ENCODE measurements around the gene TMEM92.
"Not testable (repeated sequence)": the region's sequence is repeated elsewhere in the genome, so short reads cannot be mapped to it uniquely, and the experiment has no call there.

TMEM92 gene

DNA sequence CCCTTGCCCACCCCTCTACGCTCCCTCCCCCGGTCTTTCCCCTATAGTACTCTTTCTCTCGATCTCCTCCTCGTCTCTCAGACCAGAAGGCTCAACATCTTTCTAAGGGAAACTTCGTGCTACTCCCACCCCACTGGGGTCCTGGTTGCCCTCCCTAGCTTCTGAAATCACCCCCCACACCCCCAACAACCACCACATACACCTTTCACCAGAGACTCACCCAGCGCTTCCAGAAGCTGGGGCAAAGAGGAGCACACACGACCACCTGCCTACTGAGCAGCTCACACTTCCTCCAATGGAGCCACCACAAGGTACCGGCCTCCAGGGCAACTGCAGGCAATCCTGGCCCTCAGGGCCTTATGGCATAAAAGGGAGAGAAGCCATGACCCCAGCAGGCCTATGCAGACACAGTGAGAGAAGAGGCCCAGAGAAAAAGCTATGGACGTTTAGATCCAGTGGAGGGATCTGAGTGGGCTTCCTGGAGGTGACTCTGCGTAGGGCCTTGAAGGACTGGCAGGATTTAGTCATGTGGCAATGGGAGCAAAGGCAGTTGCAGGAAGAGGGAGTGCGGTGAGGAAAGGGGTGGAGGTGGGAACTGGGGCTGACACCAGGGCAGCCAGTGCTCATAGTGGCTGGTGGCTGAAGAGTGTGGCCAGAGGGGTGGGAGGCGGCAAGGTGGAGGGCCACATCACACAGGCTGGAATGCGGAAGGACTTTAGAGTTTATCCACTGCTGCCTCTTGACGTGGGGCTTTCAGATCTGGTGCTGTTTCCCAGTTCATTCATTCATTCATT, 12.1 kb upstream of the TMEM92 start:
- no peak for DNase-seq

- DNase-seq = no peak
Measured at GRCh38 chr17:50263331-50264262, 10.7 kb upstream of the TMEM92 start.

DNA sequence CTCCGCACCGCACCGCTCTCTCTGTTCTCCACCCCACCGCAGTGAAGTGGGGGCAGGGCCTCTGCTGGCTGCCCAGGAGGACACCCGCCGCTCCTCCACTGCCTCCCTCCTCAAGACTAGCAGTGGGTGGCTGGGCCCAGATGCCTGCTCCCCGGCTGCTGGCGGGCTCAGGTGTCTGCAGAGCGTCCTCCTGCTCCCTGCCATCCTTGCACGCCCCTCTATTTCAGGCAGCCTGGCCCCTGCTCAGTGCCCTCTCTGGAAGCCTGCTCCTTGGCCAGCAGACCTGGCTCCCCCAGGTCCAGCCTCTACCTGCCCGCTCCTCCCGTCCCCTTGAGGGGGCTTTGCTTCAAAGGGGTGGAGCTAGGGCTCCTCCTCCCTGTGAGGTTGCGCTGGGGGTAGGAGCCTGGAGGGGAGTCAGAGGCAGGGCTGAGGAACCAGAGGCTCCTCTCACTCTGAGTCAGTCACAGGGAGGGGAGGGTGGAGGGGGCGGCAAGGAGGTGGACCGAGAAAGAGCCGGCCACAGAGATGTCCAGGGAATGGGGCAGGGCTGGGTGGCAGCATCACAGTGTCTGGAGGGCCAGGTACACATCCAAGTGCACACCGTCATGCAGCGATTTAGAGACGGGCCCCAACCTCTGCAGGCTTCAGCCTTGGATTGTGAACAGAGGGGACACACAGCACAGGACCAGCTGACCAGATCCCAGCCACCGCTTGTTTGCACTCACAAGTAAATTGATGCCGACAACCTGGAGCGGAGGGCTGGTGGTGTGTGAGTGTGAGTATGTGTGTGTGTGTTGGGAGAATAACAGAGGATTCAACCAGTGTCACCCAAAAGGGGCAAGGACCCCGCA, 9.8 kb upstream of the TMEM92 start:
- DNase-seq = no peak

DNA sequence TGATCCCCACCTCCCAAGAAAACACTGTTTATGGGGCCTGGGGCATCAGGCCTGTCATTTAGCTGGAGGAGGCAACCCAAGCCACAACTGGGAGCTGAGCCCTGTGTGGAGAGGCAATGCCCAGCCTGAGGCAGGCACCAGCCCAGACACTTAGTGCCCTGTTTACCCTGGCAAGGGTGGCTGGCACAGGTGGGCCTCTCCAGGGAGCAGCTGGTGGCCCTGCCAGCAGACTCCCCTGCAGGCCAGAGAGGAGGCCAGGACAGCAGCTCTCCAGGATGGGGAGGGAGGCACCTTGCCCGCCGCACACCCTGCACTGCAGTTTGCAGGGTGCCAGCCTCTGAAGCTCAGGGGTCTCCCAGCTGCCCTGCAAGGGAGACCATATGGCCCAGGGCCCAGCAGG, 9.1 kb upstream of the TMEM92 start:
- DNase-seq = no peak

GRCh38 chr17:50265690-50266315, 8.5 kb upstream of the TMEM92 start:
- no peak for DNase-seq

DNA sequence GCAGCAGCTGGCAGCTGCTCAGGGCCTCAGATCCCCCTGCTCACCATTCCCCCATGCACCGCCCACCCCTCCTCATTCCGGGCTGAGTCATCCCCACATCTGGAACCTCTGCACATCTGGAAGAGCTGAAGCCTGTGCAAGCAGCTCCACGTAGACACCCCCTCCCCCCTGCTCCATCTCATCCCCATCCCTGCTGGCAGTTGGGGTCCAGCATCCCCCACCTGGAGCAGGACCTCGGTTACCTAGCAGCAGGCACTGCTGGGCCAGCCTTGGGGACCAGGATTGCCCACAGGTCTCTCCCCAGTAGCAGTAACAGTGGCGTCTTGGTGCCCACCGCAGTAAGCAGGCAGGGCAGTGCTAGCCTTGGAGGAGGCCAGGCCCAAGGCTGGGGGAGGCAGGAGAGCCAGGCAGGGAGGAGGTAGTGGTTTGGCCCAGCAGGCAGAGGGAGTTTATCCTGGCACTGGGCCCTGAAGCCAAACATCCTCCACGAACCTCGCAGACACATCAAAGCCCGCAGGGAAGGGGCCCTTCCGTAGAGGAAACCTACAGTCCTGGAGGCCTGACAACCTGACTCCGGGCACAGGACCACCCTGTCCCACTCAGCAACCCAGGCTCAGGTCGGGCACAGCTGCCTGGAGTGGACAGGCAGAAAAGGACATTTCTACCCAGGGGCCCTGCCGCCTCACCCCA, 7.7 kb upstream of the TMEM92 start:
- no peak for DNase-seq

GRCh38 chr17:50267074-50267841, 7.0 kb upstream of the TMEM92 start:
- DNase-seq = no peak

GRCh38 chr17:50268026-50268425, 6.2 kb upstream of the TMEM92 start:
- DNase-seq = no peak

DNA sequence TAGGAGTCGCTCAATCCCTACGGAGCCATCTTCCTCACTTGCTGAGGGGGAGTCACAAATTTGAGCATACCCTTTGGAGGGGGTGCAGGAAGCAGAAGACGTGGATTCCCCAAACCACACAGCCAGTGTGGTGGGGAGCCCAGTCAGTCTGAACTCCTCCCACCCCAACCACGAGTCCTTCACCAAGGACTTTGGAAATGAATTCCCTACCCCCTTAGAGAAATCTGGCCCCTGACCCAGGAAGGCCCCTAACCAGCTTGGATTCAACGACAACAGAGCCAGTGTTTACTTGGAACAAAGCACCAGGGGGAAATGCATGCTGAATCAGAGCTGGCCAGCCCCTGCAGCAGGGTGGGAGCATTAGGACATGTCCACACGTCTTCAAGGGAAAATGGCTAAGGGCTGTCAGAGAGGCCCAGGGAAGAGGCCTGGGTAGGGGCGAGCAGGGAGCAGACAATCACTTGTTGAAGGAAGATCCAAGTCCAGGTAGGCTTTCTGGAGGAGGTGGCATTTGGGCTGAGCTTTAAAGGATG, 5.5 kb upstream of the TMEM92 start:
- no peak for DNase-seq

GRCh38 chr17:50269477-50270434, 4.5 kb upstream of the TMEM92 start:
- DNase-seq = peak; percentile 72 to 83 (median 77)

DNA sequence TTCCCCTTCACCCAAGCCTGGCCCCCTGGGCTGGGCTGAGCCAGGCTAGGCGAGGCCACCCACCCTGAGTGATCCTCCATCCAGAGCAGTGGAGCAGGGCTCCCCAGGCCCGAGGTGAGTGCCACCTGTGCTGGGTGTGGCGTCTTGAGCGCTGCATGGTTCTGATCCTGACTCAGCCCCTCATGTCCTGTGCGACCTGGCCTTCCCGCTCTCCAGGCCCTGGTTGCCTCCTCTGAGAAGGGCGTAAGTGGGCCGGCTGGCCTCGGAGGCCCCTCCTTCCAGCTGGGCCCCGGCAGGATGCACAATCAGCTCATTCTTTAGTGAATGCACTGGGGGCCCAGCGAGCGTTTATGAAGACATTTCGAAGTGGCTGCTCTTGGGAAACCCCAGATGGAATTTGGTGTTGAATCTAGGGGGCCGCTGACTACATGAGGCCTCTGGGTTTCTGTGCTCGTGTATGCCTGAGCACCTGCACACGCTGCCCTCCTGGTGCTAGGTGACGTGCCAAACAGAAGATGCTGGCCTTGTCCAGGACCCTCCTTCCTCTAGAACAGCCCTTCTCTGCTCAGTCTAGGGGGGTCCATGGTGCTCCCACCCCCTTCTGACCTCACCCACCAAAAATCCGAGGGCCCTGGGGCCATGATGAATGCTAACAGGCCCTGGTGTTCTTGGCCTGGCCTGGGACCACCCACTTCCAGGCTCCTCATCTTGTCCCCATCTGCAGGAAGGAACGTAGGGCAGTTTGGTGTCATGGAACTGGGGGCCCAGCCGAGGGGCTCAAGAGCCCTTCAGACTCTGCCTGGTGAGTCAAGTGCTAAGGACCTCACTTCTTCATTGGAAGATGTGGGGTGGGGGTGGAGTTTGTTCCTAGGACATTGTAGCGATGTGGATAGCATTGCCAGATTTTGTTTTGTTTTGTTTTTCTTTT, 3.6 kb upstream of the TMEM92 start:
- DNase-seq = no peak

DNA sequence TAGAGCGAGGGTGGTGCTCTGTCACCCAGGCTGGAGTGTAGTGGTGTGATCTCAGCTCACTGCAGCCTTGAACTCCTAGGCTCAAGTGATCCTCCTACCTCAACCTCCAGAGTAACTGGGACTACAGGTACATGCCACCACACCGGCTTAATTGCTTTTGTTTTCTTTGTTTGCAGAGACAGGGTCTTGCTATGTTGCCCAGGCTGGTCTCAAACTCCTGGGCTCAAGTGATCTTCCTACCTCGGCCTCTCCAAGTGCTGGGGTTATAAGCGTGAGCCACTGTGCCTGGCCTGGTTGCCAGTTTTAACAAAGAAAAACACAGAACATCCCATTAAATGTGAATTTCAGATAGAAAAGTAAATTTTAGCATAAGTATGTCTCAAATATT, 2.9 kb upstream of the TMEM92 start:
- DNase-seq = not testable (repeated sequence)

- no peak for DNase-seq
Measured at GRCh38 chr17:50272246-50272645, 2.0 kb upstream of the TMEM92 start.

DNA sequence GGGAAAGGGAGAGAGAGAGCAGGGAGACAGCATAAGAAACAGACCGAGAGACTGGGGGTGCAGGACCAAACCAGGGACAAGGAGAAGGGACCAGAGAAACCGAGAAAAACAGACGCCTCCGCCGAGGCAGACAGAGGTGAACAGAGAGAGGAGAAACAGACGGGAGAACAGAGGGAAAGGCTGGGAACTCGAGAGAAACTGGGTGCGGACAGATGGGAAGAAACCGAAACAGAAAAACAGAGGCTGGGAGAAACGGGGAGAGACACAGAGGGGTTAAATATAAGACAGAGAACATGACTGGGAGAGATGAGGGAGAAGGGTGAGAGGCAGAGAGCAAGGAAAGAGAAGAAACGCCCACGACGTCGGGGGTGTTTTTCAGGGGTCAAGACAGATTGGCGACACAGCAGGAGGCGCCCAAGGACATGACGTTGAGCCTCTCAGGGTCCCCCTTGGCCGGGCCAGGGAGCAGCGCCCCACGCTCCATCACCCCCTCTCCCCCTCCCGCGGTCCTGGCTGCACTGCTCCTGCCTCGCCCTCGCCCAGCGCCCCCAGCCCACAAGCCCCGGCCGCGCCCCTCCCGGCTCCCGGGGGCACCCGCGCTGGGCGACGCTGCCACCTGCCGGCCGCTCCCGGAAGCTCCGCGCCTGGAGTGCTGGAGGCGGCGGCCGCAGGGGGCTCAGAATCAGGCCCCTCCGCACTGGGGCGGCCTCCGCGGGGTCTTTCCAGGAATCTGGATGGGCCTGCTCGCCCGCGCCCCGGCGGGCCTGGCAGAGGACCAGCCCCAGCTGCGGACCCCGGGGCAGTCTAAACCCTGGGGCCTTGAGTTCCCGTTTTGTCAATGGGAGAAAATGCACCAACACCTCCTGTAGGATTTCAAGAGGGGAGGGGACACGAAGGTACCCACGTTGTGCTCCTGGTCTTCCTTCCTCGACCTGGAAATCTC, 1.3 kb upstream of the TMEM92 start:
- peak; percentile 35 to 70 (median 44) for DNase-seq

DNA sequence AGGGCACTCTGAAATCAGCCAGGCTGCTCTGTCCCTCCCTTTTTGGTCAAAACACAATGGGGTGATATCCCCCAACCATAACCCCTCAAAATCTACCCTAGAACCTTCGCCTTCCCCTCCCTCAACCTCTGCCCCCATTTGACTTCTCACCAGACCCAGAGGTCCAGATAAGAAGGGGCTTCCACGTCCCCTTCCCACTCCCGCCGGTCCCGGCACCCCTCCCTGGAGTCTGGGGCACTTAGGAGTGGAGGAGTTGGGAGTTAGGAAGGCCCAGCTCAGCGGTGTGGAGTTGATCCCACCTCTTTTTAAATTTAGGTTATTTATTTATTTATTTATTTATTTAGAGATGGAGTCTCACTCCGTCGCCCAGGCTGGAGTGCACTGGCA, 619 bp upstream of the TMEM92 start:
- no peak for DNase-seq

- DNase-seq = no peak
Measured at GRCh38 chr17:50274897-50275221, 593 bp downstream of the TMEM92 start.

DNA sequence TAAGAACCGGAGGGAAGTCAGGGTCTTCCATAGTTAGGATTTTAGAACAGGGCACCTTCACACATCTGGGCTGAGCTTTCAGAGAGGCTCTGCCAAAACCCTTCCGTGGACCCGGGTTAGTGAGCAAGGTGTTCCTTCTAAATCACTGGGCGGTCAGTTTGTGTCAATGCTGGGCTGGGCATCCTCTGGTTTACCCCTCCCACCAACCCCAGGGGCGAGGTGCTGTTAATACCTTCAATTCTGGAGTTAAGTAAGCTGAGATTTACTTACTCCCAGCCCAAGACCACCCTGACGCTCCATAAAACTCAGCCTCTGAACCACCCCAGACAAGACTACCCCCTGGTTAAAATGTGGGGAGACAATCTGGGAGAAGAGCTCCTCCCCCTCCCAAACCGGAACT, 1.0 kb downstream of the TMEM92 start:
- no peak for DNase-seq
